GM18517 (cell line): ENCODE measurements around the gene ZNF592.

Experiments
- ATAC-seq: cut with Tn5 transposase; IDR thresholded peaks from one replicate; pipeline ENCODE4 v1.9.1; 2021; ENCODE audit warnings: mild to moderate bottlenecking, moderate library complexity; ENCODE audit not compliant: unreplicated experiment

Gene ZNF592

DNA sequence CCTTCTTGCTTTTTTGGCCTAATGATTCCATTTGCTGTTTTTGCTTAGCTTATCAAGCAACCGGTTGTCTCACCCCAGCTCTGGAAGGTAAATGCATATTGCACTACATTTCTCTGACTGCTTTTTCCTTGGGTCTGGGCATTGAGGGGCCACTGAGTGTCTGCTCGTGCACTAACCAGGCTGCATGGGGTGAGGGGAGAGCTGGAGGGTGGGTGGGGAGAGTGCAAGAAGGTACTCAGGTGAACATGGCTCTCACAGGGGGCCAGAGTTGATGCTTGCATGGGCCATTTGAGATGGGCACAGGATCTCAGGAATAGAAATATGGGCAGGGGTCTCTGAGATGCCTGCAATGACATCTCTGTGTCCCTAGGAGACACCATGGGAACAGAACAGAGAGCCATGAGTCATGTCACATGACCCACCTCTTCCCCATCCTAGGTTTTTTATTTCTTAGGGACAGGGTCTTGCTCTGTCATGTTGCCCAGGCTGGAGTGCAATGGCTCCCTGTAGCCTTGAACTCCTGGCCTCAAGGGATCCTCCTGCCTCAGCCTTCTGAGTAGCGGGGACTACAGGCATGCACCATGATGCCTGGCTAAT is 75.0 kb downstream of the ZNF592 start:
- ATAC-seq = no peak

DNA sequence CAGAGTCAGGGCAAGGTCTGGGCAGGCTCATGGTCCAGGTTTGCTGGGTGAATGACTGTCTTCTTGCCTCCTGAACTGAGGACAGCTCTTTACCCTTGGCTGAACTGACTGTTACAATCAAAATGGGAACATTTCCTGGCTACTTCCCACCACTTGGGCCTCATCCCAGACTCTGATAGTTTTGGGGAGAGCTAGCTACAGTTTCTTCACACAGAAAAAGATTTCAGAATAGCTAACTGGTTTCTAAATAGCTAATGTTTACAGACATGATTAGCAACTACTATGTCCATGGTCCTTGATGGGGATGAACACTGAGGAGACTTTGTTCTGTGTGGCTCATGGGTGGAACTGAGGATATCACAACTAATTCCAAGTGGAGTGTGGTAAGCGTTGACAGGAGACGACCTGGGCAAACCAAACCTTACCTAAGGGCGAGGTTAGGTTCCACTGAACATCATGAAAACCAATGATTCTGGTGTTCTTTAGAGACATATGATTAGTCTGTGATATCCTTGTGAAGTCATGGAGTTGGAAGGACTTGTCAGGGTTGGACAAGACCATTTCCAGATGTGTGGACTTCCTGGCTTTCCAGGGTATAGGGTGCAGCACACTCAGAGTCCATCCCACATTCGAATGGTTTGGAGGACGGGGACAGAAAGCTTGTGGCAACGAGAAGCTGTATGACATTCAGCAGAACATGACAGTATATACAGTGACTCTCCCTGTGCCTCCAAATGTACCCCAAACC is 76.0 kb downstream of the ZNF592 start:
- ATAC-seq = no peak

DNA sequence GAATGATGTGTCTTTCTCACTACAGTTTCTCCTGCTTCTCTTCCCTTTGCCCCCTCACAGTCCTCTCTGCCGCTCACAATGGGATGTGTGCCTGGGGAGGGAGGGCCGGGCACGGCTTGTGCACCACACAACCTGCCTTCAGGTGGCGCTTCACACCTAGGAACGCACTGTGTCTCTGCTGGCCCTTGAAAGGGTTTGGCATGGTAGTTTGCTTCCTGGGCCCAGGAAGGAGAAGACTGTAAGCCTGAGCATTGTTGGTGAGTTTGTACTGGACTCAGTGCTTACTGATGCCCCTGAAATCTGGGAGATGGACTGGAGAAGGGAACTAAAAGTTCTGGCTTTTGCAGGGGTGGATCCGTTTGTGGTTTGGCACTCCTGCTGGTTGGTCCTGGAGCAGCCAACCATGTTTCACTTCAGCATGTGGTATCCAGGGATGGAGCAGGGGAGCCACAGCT is 78.0 kb downstream of the ZNF592 start:
- no peak for ATAC-seq

DNA sequence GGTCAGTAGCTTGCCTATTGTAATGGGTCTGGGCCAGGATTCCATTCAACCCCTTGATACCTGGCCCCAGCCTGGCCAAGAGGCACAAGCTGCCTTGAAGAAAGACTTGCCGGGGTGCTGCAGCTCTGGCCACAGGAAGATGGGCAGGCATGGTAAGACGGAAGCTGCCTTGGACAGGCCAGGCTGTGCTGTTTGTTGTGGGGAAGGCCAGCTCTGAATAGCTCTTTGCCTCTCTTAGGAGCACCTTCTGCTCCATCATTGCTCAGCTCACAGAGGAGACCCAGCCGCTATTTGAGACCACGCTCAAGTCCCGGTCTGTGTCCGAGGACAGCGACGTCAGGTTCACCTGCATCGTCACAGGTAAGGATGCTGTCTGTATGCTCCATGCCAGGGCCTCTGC is 78.9 kb downstream of the ZNF592 start:
- no peak for ATAC-seq

DNA sequence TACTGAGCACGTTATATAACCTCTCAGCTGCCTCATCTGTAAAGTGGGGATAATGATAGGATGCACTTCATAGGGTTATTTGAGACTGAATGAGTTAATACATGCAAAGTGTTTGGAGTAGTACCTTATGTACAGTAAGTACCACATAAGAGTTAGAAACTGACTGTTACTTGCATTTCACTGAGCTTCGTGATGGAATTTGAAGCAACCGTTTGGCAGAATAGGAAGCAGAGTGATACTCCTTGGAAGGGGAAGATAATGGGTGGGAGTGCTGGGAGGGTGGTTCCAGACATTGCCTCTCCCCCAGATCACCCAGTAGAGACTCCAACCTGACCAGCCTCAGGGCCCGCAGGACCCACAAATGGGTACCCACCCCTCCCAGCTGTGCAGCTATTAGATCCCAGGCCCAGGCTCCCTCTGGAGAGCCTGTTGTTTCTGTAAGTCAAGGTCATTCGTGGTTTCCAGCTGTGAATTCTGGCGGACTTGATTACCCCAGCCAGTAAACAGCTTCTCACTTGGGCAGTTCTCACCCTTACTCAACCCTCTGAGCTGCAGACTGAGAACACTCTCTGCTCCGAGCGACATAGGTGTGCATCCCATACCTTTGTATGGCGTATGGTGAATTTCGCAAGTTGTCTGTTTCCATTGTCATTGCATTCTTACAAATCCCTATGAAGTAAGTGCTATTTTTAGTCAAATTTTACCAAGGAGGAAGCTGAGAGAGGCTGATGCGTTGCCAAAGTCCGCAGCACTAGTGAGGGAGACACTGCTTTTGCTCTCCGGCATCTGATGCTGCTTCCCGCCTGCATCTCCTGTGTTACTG is 79.9 kb downstream of the ZNF592 start:
- ATAC-seq = no peak

DNA sequence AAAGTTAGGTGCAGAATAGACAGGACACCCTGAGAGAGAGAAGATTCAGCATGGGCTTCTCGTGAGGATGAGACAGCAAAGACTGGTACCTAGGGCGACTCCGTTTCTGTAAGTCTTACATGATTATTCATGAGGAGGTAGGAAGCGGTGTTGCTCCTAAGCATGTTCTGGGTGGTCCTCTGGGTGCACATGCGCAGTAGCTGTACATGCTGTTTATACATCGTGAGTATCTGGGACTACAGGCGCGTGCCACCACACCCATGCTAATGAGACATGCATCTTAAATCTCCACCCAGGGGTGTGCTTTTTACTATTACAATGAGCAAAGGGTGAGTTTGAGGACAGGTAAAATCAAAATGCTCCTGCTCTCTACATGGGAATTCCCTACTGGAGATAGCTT is 81.0 kb downstream of the ZNF592 start:
- ATAC-seq = no peak

DNA sequence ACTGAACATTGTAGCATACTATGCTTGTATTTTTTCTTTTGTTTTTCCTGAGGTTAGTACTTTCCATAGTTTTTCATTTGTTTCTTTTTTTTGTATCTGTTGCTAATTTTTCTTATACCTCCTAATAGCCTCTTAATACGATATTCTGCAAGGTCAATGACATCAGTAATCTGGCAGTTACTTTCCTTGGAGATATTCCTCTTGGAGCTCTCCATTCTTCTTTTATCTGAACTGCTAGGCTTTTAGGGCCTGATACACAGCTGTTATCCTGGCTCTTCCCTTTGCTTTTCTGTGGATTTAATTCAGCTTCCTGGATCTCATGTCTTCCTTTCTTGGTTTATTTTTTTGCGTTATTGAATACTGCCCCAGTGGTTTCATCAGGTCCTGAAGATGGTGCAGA is 81.6 kb downstream of the ZNF592 start:
- no peak for ATAC-seq

DNA sequence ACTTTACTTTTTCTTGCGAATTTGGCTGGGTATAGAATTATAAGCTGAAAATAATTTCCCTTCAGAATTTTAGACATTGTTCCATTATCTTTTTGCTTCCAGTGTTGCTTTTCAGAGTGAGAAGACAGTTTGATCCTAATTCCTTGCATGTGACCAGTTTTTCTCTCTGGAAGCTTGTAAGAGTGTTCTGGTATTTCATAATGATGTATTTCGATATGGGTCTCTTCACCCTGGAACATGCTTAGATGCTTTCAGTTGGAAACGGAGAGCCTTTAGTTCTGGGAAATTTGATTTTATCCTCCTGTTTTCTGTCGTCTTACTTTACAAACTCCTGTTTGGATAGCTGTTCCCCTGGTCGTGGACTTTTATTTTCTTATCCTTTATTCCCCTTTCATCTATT is 82.6 kb downstream of the ZNF592 start:
- no peak for ATAC-seq

DNA sequence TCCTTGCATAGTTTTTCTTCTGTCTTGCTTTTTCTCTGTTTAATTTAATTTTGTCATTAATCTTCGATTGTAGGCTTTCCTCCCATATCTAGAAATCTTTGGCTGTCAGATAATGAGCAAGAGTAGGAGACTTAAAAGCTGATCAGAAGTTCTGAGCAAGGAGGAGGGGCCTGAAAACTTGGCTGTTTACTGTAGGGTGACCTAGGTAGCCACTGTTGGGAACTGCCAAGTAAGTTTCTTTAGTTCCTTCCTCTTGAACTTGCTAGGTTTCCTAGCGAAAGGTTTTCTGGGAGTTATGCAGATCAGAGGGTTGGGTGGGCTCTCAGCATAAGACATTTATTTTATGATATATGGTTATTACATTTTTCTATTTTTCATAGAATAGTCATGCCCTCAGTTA is 83.2 kb downstream of the ZNF592 start:
- no peak for ATAC-seq

DNA sequence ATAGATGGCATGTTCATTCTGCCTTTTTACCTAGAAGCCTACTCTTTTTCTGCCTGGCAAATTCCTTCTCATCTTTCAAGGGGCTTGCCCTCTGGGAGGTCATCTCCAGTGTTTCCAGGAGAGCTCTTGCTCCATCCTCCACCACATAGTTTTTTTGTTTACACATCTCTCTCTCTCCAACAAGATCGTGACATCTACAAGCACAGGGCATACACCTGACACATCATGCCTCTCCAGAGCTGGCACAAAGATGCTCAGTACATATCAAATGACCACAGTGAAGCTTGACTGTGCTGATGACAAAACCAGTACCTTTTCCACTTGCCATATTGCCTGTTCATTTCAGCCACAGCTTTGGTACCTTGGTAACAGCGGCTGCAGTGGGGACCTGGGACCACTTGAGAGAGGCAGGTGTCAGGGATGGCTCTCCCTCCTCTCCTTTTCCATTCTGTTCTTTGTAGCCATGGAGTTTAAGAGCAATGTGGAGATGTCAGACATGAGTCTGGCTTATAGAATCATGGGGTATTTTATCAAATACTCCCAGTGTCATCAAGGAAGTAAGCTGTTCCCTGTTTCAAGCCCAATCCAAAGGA is 84.2 kb downstream of the ZNF592 start:
- ATAC-seq = no peak

DNA sequence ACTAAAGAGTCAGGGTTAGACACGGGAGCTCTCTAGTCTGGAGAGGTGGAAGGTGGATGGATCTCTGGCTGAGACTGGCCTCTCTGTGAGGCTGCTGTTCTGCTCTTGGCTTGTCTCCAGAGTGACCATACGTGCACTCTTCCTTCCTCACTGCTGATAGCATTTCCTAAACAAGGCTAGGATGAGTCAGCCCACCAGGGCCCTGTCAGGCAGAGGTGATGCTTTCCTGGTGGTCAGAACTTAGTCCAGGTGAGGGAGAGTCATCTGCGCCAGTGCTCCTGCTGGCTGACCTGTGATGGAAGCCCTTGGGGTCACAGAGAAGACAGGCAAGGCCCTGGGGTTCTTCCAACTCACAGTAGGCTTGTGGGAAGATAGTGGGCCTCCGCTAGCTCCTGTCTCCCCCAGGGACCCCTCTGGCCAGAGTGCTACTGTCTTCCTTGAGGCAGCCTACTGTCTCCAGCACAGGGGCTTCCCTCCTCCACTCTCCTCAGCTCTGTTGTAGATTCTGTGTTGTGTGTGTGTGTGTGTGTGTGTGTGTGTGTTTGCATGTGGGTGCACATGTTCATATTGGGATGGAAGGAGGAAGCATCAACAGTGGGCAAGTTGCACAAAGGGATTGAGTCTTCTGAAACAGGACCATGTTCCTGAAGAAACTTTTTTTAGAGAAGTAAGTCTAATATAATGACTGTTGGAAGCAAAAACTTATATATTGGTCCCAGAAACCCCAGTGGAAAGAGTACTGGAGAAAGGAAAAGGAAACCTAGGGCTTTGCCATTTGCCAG is 85.2 kb downstream of the ZNF592 start:
- ATAC-seq = no peak

DNA sequence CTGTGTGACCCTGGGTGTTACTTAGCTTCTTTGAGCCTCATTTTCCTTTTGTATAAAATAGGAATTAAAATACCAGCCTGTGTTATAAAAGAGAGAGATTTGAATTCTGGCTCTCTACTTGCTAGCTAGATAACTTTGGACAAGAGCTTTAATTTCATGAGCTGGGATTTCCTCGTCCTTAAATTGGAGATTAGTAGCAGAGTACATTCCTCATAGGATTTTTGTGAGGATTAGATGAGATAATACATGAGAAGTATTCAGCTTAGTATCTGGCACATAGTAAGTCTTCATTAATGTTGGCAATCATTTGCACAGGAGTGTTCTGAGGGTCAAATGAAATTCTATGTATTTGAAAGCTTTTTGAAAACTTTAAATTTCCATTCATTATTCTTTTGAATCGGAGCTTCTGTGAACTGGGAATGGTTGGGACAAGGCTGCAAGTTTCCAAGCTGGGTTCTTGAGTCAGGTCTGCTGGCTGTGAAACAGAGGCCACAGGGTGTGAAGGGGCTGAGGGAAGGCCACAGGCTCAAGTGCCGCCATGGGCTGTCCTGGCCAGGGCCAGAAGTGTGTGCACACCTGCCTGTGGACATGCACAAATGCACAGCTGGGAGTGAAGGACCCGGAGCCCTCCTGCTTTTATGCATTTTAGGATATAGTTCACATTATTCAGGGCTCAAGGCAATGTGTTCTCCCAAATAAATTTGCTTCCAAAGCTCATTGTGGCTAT is 86.0 kb downstream of the ZNF592 start:
- ATAC-seq = no peak

DNA sequence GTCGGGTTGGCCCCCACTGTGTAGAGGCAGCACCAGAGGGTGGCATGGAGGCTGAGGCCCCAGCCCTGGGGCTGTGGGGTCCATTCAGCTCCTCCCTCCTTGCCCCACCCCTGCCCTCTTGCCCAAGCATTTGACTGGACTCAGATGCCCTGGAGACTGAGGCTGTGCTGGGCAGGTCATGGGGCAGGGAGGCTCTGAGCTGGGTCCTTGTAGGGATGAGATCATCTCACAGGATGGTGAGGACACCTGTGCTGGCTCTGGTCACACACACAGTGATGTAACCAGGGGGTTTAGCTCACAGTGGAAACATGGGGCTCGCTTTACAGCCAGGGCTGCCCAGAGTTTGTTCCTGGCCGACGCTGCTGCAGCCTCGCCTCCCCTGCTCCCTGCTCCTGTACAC is 86.6 kb downstream of the ZNF592 start:
- ATAC-seq = no peak

DNA sequence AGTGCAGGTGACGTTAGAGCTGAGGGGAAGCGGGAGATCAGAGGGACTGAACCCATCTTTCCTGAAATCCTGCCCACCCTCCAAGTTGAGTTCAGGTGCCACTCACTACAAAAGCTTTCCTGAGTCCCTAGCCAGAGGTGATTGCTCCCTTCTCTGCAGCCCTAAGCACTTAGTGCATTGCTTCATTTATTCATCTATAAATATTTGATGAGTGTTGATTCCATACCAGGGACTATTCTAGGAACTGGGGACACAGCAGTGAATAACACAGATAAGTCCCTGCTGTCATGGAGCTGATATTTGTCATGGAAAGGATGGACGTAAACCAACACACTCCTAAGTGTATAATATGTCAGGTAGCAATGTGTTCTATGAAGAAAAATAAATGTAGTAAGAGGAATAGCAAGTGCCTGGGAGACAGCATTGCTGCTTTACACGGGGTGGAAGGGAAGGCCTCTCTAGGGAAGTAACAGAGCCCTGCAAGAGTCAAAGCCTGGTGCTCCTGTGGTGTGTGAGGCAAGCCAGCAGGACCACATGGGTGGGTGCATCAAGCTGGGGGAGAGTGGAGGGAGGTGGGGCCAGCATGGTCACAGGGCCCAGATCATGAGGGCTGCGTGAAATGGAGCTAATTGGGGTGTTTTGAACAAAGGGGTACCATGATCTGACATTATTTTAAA is 87.4 kb downstream of the ZNF592 start:
- ATAC-seq = no peak

DNA sequence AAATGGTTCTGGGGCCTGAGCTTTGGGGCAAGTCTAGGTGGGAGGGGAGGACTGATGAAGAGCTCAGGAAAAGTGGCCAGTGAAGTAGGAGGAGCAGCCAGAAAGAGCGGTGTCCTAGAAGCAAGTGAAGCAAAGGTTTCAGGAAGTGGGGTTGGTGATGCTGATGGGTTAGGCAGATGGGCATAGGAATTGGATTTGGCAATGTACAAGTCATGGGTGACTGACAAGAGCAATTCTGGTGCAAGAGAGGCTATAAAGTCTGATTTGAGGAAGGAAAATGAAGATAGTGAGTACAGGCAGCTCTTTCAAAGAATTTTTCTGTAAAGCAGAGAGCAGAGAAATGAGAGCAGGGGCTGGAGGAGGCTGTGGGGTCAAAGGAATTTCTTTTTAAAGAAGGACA is 88.5 kb downstream of the ZNF592 start:
- no peak for ATAC-seq

DNA sequence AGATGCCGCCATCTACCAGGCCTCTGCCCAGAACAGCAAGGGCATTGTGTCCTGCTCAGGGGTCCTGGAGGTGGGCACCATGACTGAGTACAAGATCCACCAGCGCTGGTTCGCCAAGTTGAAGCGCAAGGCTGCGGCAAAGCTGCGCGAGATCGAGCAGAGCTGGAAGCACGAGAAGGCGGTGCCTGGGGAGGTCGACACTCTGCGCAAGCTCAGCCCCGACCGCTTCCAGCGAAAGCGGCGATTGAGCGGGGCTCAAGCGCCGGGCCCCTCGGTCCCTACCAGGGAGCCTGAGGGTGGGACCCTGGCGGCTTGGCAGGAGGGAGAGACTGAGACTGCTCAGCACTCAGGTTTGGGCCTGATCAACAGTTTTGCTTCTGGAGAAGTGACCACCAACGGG is 91.3 kb downstream of the ZNF592 start:
- ATAC-seq = no peak

DNA sequence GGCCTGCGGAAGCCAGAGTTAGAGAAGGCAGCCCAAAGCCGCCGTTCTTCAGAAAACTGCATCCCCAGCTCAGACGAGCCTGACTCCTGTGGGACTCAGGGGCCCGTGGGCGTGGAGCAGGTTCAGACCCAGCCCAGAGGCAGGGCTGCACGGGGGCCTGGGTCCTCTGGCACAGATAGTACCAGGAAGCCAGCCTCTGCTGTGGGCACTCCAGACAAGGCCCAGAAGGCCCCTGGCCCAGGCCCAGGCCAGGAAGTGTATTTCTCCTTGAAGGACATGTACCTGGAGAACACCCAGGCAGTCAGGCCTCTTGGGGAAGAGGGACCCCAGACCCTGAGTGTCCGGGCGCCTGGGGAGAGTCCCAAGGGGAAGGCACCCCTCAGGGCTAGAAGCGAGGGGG is 91.9 kb downstream of the ZNF592 start:
- ATAC-seq = no peak

DNA sequence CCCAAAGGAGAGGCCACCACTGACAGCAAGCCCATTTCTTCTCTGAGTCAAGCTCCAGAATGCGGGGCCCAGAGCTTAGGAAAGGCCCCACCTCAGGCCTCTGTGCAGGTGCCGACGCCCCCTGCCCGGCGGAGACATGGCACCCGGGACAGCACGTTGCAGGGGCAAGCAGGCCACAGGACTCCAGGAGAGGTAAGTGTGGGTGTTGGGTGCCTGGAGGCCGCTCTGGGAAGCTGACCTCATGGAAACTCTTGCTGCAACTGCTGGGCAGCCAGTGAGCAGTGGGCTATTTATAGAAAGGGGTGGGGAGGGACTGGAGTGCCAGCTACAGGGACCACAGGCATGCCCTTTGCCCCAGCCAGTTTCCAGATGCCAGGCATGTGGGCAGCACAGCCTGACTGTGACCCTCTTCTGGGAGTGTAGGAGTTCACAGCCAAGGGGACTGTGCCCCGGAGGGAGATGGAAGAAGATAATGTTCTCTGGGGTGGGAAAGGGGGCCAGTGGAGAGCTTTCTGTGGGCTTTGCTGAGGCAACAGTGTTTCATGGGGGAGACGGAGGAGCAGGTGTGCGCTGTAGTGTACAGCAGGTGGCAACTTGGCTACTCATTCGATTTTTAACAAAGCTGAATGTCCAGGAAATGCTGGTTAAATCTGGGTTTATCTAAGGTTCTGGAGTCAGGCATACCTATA is 92.5 kb downstream of the ZNF592 start:
- ATAC-seq = no peak

DNA sequence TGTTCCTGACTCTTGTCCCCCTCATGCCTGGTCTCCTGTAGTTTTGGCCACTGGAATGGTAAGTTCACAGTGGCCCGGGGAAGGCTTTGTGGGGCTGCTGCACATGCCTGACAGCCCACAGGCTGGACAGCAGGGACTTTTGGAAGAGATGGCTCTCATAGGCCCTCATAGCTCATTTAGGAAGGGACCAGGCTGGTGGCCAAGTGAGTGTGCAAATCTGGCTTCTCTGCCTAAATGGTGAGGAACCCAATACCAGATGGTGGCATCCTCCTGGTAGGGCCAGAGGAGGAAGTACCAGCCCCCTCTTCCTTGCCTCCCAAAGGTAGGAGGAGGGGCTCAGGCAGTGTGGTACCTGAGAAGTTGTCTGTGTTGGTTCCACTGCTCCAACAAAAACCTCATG is 94.4 kb downstream of the ZNF592 start:
- ATAC-seq = no peak
